RPMI7951 (cell line): ENCODE data around the gene LRFN2. TPM values are rescaled to one million over a fixed set of nuclear protein-coding genes. Genes with fewer than 3 reads are reported as not detected.

ENCODE experiments used
- DNase-seq: peaks from one replicate; pipeline ENCODE4 v3.0.0-alpha.2; 2012; ENCODE audit warnings: low read depth
- total RNA-seq: library from RNA; depleted of rRNA; stranded (reverse); fragments of >200 nt; shearing (Covaris generic); gene quantifications from 2 replicates; pipeline ENCODE4 v1.2.3, GENCODE V29; 2014

The LRFN2 gene
- total RNA-seq, 1 experiment from 2014 or later: not detected

GRCh38 chr6:40378725-40379074 lies 208.5 kb downstream of the LRFN2 start:
- DNase-seq: no peak

- no peak for DNase-seq
These were observed 209.0 kb downstream of the LRFN2 start for GRCh38 chr6:40378071-40378724.

GRCh38 chr6:40377173-40377806 lies 209.9 kb downstream of the LRFN2 start:
- no peak for DNase-seq

GRCh38 chr6:40376113-40376650 lies 211.0 kb downstream of the LRFN2 start:
- DNase-seq: no peak

GRCh38 chr6:40373267-40373666 lies 213.9 kb downstream of the LRFN2 start:
- no peak for DNase-seq

- no peak for DNase-seq
These were observed 215.5 kb downstream of the LRFN2 start for GRCh38 chr6:40371621-40372020.

- DNase-seq: no peak
These were observed 216.1 kb downstream of the LRFN2 start for GRCh38 chr6:40371095-40371494.

GRCh38 chr6:40369891-40370290 lies 217.3 kb downstream of the LRFN2 start:
- DNase-seq: no peak

GRCh38 chr6:40369042-40369441 lies 218.1 kb downstream of the LRFN2 start:
- DNase-seq: no peak

- DNase-seq: no peak
These were observed 224.3 kb downstream of the LRFN2 start for GRCh38 chr6:40362859-40363258.

GRCh38 chr6:40359808-40360207 lies 227.4 kb downstream of the LRFN2 start:
- DNase-seq: no peak

- DNase-seq: no peak
These were observed 228.4 kb downstream of the LRFN2 start for GRCh38 chr6:40358473-40359460.

- DNase-seq: peak; percentile 80
These were observed 230.8 kb downstream of the LRFN2 start for GRCh38 chr6:40356242-40356910.

GRCh38 chr6:40355532-40355931 lies 231.6 kb downstream of the LRFN2 start:
- no peak for DNase-seq

GRCh38 chr6:40355066-40355465 lies 232.1 kb downstream of the LRFN2 start:
- DNase-seq: no peak

- DNase-seq: no peak
These were observed 233.2 kb downstream of the LRFN2 start for GRCh38 chr6:40353967-40354452.

GRCh38 chr6:40353197-40353966 lies 233.8 kb downstream of the LRFN2 start:
- no peak for DNase-seq

GRCh38 chr6:40352527-40353170 lies 234.5 kb downstream of the LRFN2 start:
- peak; percentile 83 for DNase-seq

- peak; percentile 62 for DNase-seq
These were observed 235.2 kb downstream of the LRFN2 start for GRCh38 chr6:40352006-40352405.

GRCh38 chr6:40350747-40351217 lies 236.4 kb downstream of the LRFN2 start:
- no peak for DNase-seq
